OCI-LY7 (cell line): ENCODE results near the gene GLIS1.

Experiments used
- CTCF ChIP-seq: fragments of 200-600 bp; sonication (generic); conservative IDR thresholded peaks from 2 replicates; pipeline ENCODE4 v1.5.1; 2014; ENCODE audit warnings: mild to moderate bottlenecking, antibody characterized with exemption, low read length, moderate library complexity, mixed read lengths
- EZH2phosphoT487 ChIP-seq: fragments of 200-600 bp; sonication (generic); IDR thresholded peaks from 2 replicates; pipeline ENCODE4 v1.6.1; 2018; ENCODE audit warnings: low read depth, borderline replicate concordance, mild to moderate bottlenecking, mixed run types, antibody characterized with exemption, low read length, moderate library complexity, mixed read lengths

GRCh38 chr1:53766194-53766742 is 27.3 kb upstream of the GLIS1 start:
- TF ChIP-seq CTCF (no peak), EZH2phosphoT487 (no peak)
